GM12878 (cell line): ENCODE results near the gene RND2. TPM values are rescaled to one million over a fixed set of nuclear protein-coding genes. Genes with fewer than 3 reads are reported as not detected.

Source experiments
- ATAC-seq: fragments of 200-7000 bp; cut with Tn5 transposase; 3 replicates; pipeline ENCODE4 v1.9.1; 2020; ENCODE audit warnings: mild to moderate bottlenecking, moderate library complexity
- BruUV-seq: library from RNA; stranded (reverse); fragments of 400-500 nt; replicated peaks from 2 replicates; lab custom pipeline; 2021; lab: Mats Ljungman, UMichigan
- CTCF ChIA-PET: fragments of 300-600 bp; sonication (Branson Sonifier 250); formaldehyde crosslinking; extraction: SDS; loops from one replicate; lab custom pipeline; 2021; ENCODE audit warnings: inconsistent platforms; lab: Yijun Ruan, JAX
- POLR2A ChIA-PET: fragments of 350-600 bp; formaldehyde crosslinking; extraction: SDS; loops from one replicate; lab custom pipeline; 2021; ENCODE audit warnings: inconsistent platforms; lab: Charles Lee
- RAD21 ChIA-PET: fragments of 300-600 bp; sonication (Branson Sonifier 250); formaldehyde crosslinking; loops from one replicate; lab custom pipeline; 2023; ENCODE audit warnings: antibody characterized with exemption; ENCODE audit not compliant: unreplicated experiment; lab: Charles Lee
- SMC1A ChIA-PET: fragments of 300-600 bp; sonication (Branson Sonifier 250); formaldehyde crosslinking; loops from one replicate; lab custom pipeline; 2023; ENCODE audit not compliant: unreplicated experiment, uncharacterized antibody; lab: Charles Lee
- DNase-seq: peaks from one replicate; pipeline ENCODE4 v3.0.0-alpha.2; 2011; ENCODE audit warnings: low read depth, low spot score
- FAIRE-seq: peaks from 3 replicates; lab custom pipeline; 2011; peaks lifted over from hg19 to GRCh38; lab: Jason Lieb, UNC
- H2AFZ ChIP-seq: 2 replicates; pipeline ENCODE4 v1.6.0; 2011; ENCODE audit warnings: low read depth, low read length, control low read depth; ENCODE audit not compliant: control insufficient read depth
- H3K27ac ChIP-seq: 2 replicates; pipeline ENCODE4 v1.5.1; 2011; ENCODE audit warnings: control low read depth; ENCODE audit not compliant: control insufficient read depth, insufficient read depth
- H3K27me3 ChIP-seq, 2 experiments: replicated peaks in 1 of 2; 2 replicates each; pipeline versions ENCODE4 v1.6.0 to v1.6.1; 2011; ENCODE audit warnings: low read length in 1 of 2; ENCODE audit not compliant: control insufficient read depth in 2 of 2, insufficient read depth in 2 of 2
- H3K36me3 ChIP-seq, 2 experiments: 2 replicates each; pipeline ENCODE4 v1.5.1; 2011; ENCODE audit warnings: low read length in 1 of 2; ENCODE audit not compliant: control insufficient read depth in 2 of 2, insufficient read depth in 2 of 2
- H3K4me1 ChIP-seq: 2 replicates; pipeline ENCODE4 v1.6.1; 2011; ENCODE audit warnings: mild to moderate bottlenecking, low read length, moderate library complexity, mixed read lengths; ENCODE audit not compliant: control insufficient read depth, insufficient read depth
- H3K4me2 ChIP-seq: 2 replicates; pipeline ENCODE4 v1.6.0; 2011; ENCODE audit warnings: control low read depth; ENCODE audit not compliant: control insufficient read depth, insufficient read depth
- H3K4me3 ChIP-seq: fragments of 200-600 bp; sonication (generic); 2 replicates; pipeline ENCODE4 v1.5.1; 2016
- H3K79me2 ChIP-seq: 2 replicates; pipeline ENCODE4 v1.6.0; 2011; ENCODE audit warnings: low read length; ENCODE audit not compliant: control insufficient read depth, insufficient read depth
- H3K9ac ChIP-seq: 2 replicates; pipeline ENCODE4 v1.8.0; 2011; ENCODE audit warnings: low read length, control low read depth, mixed read lengths; ENCODE audit not compliant: control insufficient read depth, insufficient read depth
- H3K9me3 ChIP-seq: replicated peaks from 3 replicates; pipeline ENCODE4 v1.5.1; 2011; ENCODE audit warnings: mild to moderate bottlenecking, low read length; ENCODE audit not compliant: control insufficient read depth, insufficient read depth
- H4K20me1 ChIP-seq: 2 replicates; pipeline ENCODE4 v1.6.0; 2011; ENCODE audit not compliant: control insufficient read depth, insufficient read depth
- BCL11A ChIP-seq: IDR thresholded peaks from 2 replicates; pipeline ENCODE4 v1.6.1; 2011; ENCODE audit warnings: low read depth, low read length
- CHD1 ChIP-seq: IDR thresholded peaks from 2 replicates; pipeline ENCODE4 v1.6.1; 2012; ENCODE audit warnings: low read depth, low read length, improper control_type of control experiment
- EED ChIP-seq: sonication (generic); IDR thresholded peaks from 2 replicates; pipeline ENCODE4 v1.6.1; 2016; ENCODE audit warnings: antibody characterized with exemption, low read depth
- EGR1 ChIP-seq, 2 experiments: IDR thresholded peaks; 1 replicate in 1 of 2; 2 replicates in 1 of 2; pipeline ENCODE4 v1.6.1; 2011 to 2012; ENCODE audit warnings: low read depth in 2 of 2, low read length in 2 of 2, borderline replicate concordance in 1 of 2, mild to moderate bottlenecking in 1 of 2, moderate library complexity in 1 of 2
- HDAC6 ChIP-seq: fragments of 200-600 bp; sonication (generic); IDR thresholded peaks from one replicate; pipeline ENCODE4 v1.8.0; 2017; ENCODE audit warnings: antibody characterized with exemption; ENCODE audit not compliant: unreplicated experiment
- MTA3 ChIP-seq: IDR thresholded peaks from 2 replicates; pipeline ENCODE4 v1.6.1; 2012; ENCODE audit warnings: low read length, inconsistent platforms, borderline replicate concordance
- MYC ChIP-seq: IDR thresholded peaks from 2 replicates; pipeline ENCODE4 v1.6.1; 2011; ENCODE audit warnings: mild to moderate bottlenecking, low read length, moderate library complexity, inconsistent platforms; ENCODE audit not compliant: insufficient read depth, insufficient replicate concordance, insufficient read length, severe bottlenecking
- PAX5 ChIP-seq: IDR thresholded peaks from 2 replicates; pipeline ENCODE4 v1.6.1; 2011; ENCODE audit warnings: low read depth, low read length, borderline replicate concordance
- PML ChIP-seq: IDR thresholded peaks from 2 replicates; pipeline ENCODE4 v1.6.1; 2012; ENCODE audit warnings: low read length, inconsistent platforms
- POLR2A ChIP-seq: IDR thresholded peaks from 2 replicates; pipeline ENCODE4 v1.6.1; 2011; ENCODE audit warnings: low read depth, mild to moderate bottlenecking, low read length
- SREBF2 ChIP-seq: IDR thresholded peaks from 2 replicates; pipeline ENCODE4 v1.6.1; 2012; ENCODE audit warnings: mild to moderate bottlenecking, low read length
- ZSCAN29 ChIP-seq: fragments of 450-650 bp; IDR thresholded peaks from 2 replicates; pipeline ENCODE4 v1.6.1; 2017; ENCODE audit warnings: mild to moderate bottlenecking, moderate library complexity
- WGBS: methylation state at CpG from one replicate; pipeline ENCODE4 v1.1.6; 2016; ENCODE audit warnings: low lambda C conversion rate; ENCODE audit not compliant: insufficient replicate concordance, insufficient coverage; ENCODE audit errors: missing lambda C conversion rate; 5-methylcytosine and 5-hydroxymethylcytosine counted together
- in situ Hi-C: fragments of 300-500 bp; cut with MboI; formaldehyde crosslinking; loops from 9 replicates; pipeline ENCODE4 v1.14.3; 2018; ENCODE audit warnings: mixed read lengths
- intact Hi-C: fragments of 100-400 bp; cut with micrococcal nuclease; formaldehyde crosslinking; loops from one replicate; pipeline ENCODE4 v1.14.2; 2022; ENCODE audit not compliant: unreplicated experiment
- polyA plus RNA-seq, 11 experiments: library from polyadenylated mRNA; depleted of rRNA in 4 of 11; unstranded in 6 of 11; stranded (reverse) in 5 of 11; fragments of >200 nt; fragmentation: Nextera tagmentation in 4 of 11; fragmentation: Illumina TruSeq in 1 of 11; extraction: Ambion mirVana in 4 of 11; extraction: Trizol in 1 of 11; gene quantifications; 1 replicate in 1 of 11; 2 replicates in 10 of 11; pipeline versions ENCODE4 v1.2.1 to v1.2.3, GENCODE V29; 2011 to 2016; ENCODE audit warnings: inconsistent platforms in 2 of 11, missing spikeins in 2 of 11, low read depth in 1 of 11
- total RNA-seq, 4 experiments: library from RNA; depleted of rRNA in 3 of 4; stranded (reverse); fragments of >200 nt in 3 of 4; fragmentation: Illumina TruSeq in 1 of 4; extraction: Trizol in 1 of 4; gene quantifications; 2 replicates each; pipeline versions ENCODE4 v1.2.1 to v1.2.3, GENCODE V29; 2013 to 2021
- TF ChIP-seq, protein P1 (sequence below): IDR thresholded peaks from 2 replicates; pipeline ENCODE4 v1.6.1; 2011; ENCODE audit warnings: low read depth, mild to moderate bottlenecking, low read length, moderate library complexity, borderline replicate concordance; ENCODE audit errors: extremely low read depth
- TF ChIP-seq, protein P2 (sequence below): IDR thresholded peaks from 2 replicates; pipeline ENCODE4 v1.6.1; 2012; ENCODE audit warnings: low read depth, low read length, improper control_type of control experiment
- TF ChIP-seq, protein P3 (sequence below): fragments of 450-650 bp; formaldehyde crosslinking; IDR thresholded peaks from 2 replicates; pipeline ENCODE4 v1.5.0; 2022; ENCODE audit warnings: mild to moderate bottlenecking, missing genetic modification characterization
- TF ChIP-seq, protein P4 (sequence below): fragments of 450-650 bp; IDR thresholded peaks from 2 replicates; pipeline ENCODE4 v1.6.1; 2017; ENCODE audit warnings: low read depth, mild to moderate bottlenecking, moderate library complexity

The RND2 gene
- total and polyA plus RNA-seq, 10 of the 15 experiments (the other 5 are each of a cell fraction or from before 2014, with no cell fraction given), result 0.01 to 0.05 (median 0.03) TPM; not detected in 6

DNA sequence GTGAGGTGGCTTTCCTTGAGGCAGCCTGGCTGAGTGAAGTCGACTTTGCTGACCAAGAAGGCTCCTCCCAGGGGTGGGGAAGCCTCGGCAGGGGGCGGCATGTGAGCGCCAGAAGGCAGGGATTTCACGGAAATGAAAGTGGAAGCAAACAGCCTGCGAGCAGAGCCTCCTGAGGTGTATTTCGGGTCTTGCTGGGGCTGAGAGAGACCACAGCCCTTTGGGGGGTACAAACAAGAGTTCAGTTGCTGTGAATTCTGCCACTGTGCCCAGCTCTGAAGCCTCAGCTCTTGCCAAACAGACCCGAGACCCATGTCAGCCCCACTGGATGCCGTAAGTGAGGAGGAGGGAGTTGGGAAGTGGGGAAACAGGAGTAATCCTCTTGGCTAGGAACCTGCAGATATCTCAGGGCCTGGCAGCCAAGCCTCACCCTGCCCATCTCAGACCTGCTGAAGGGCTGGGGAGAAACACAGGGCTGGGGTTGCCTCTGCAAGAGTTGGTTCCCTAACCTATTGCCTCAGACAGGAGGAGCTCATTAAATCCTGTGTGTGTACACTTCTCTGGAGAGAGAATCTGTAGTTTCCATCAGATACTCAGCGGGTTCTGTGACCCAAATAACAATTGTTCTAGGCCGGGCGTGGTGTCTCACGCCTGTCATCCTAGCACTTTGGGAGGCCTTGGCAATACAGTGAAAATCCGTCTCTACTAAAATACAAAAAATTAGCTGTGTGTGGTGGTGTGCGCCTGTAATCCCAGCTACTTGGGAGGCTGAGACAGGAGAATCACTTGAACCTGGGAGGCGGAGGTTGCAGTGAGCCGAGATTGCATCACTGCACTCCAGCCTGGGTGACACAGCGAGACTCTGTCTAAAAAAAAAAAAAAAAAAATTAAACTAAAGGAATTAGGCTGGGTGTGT, 18.1 kb upstream of the RND2 start, which contains the start of gene IFI35:
IFI35 (plus strand) TSS at position 146 of the 913 bp plus-strand sequence; CDS start at position 310, 164 bp downstream.
- H3K9me3 ChIP-seq, result no peaks in the 10 kb centered on the region
- ChIA-PET CTCF (interaction anchor here (0.6 to 3.1 kb wide), 15 partner anchors 8 to 327 kb away, joined by 3 to 29 read pairs (median 4); partner anchors contain the start of genes RND2 and RPL27), RAD21 (interaction anchor here (0.7 to 2.3 kb wide), 6 partner anchors 9 to 332 kb away, joined by 3 to 18 read pairs (median 4); partner anchors contain the start of gene RPL27), POLR2A (interaction anchor here (1.0 to 1.5 kb wide), 2 partner anchors 9 to 477 kb away, joined by 3 to 9 read pairs; partner anchors contain the start of genes DHX8 and RPL27), SMC1A (interaction anchor here (1.0 to 2.0 kb wide), 8 partner anchors 9 to 309 kb away, joined by 3 to 13 read pairs (median 4); partner anchors contain the start of genes BECN1, NBR1 and RPL27)
- peak within 1 kb of the TSS; percentile 58 for H3K4me2 ChIP-seq
- intact Hi-C loops (no loop called here), in situ Hi-C loops (no loop called here)
- H3K4me1 ChIP-seq, result peaks cover 6% of the 10 kb centered on the region
- H3K4me3 ChIP-seq, result peak within 1 kb of the TSS; percentile 97
- 16% methylated on average over 17 of the region's 18 CpGs for WGBS
- TSS peak; percentile 85 for BruUV-seq
- peaks cover 29% of the 10 kb centered on the region for H3K79me2 ChIP-seq
- no peaks in the 10 kb centered on the region for H3K27me3 ChIP-seq
- H3K9ac ChIP-seq, result peak within 1 kb of the TSS; percentile 97
- DNase-seq (peak; percentile 69), FAIRE-seq (peak; percentile 94), ATAC-seq (peak; percentile 97)
- H3K36me3 ChIP-seq, result peaks cover 4 to 17% of the 10 kb centered on the region in 2 experiments; a peak in 3 of 4 replicates
- H3K27ac ChIP-seq, result peak within 1 kb of the TSS; percentile 97
- no peaks in the 10 kb centered on the region for H4K20me1 ChIP-seq
- H2AFZ ChIP-seq, result peak within 1 kb of the TSS; percentile 81
- TF ChIP-seq MTA3, result no peak
- TF ChIP-seq MYC, result no peak
- TF ChIP-seq, protein P1, sequence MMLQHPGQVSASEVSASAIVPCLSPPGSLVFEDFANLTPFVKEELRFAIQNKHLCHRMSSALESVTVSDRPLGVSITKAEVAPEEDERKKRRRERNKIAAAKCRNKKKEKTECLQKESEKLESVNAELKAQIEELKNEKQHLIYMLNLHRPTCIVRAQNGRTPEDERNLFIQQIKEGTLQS, result no peak
- TF ChIP-seq, protein P2, sequence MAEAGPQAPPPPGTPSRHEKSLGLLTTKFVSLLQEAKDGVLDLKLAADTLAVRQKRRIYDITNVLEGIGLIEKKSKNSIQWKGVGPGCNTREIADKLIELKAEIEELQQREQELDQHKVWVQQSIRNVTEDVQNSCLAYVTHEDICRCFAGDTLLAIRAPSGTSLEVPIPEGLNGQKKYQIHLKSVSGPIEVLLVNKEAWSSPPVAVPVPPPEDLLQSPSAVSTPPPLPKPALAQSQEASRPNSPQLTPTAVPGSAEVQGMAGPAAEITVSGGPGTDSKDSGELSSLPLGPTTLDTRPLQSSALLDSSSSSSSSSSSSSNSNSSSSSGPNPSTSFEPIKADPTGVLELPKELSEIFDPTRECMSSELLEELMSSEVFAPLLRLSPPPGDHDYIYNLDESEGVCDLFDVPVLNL, result no peak
- 0 out of 2 replicates have a peak, but pooled peaks have one; percentile 26 for TF ChIP-seq EED
- TF ChIP-seq SREBF2, result no peak
- TF ChIP-seq EGR1 (IDR thresholded peaks at IDR 0.05; ENCODE audit: borderline replicate concordance in 1 of 2, low read depth in 2 of 2, low read length in 2 of 2), result 0 out of 3 replicates have a peak, but pooled peaks of 1 of the 2 experiments have one; percentile 32
- TF ChIP-seq, protein P3, sequence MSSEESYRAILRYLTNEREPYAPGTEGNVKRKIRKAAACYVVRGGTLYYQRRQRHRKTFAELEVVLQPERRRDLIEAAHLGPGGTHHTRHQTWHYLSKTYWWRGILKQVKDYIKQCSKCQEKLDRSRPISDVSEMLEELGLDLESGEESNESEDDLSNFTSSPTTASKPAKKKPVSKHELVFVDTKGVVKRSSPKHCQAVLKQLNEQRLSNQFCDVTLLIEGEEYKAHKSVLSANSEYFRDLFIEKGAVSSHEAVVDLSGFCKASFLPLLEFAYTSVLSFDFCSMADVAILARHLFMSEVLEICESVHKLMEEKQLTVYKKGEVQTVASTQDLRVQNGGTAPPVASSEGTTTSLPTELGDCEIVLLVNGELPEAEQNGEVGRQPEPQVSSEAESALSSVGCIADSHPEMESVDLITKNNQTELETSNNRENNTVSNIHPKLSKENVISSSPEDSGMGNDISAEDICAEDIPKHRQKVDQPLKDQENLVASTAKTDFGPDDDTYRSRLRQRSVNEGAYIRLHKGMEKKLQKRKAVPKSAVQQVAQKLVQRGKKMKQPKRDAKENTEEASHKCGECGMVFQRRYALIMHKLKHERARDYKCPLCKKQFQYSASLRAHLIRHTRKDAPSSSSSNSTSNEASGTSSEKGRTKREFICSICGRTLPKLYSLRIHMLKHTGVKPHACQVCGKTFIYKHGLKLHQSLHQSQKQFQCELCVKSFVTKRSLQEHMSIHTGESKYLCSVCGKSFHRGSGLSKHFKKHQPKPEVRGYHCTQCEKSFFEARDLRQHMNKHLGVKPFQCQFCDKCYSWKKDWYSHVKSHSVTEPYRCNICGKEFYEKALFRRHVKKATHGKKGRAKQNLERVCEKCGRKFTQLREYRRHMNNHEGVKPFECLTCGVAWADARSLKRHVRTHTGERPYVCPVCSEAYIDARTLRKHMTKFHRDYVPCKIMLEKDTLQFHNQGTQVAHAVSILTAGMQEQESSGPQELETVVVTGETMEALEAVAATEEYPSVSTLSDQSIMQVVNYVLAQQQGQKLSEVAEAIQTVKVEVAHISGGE, result no peak
- TF ChIP-seq POLR2A, result peak; percentile 80
- no peak for TF ChIP-seq CHD1
- TF ChIP-seq HDAC6, result no peak
- TF ChIP-seq BCL11A, result no peak
- TF ChIP-seq PML, result peak; percentile 76; the same call in 1 of the 2 replicates
- TF ChIP-seq PAX5, result no peak
- TF ChIP-seq ZSCAN29, result no peak
- TF ChIP-seq, protein P4, sequence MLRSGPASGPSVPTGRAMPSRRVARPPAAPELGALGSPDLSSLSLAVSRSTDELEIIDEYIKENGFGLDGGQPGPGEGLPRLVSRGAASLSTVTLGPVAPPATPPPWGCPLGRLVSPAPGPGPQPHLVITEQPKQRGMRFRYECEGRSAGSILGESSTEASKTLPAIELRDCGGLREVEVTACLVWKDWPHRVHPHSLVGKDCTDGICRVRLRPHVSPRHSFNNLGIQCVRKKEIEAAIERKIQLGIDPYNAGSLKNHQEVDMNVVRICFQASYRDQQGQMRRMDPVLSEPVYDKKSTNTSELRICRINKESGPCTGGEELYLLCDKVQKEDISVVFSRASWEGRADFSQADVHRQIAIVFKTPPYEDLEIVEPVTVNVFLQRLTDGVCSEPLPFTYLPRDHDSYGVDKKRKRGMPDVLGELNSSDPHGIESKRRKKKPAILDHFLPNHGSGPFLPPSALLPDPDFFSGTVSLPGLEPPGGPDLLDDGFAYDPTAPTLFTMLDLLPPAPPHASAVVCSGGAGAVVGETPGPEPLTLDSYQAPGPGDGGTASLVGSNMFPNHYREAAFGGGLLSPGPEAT, result no peak; the same call in none of the 2 replicates
